GM23338 (cell line): ENCODE results near the gene NRCAM. TPM values are rescaled to one million over a fixed set of nuclear protein-coding genes. Genes with fewer than 3 reads are reported as not detected.

Experiments used
- ATAC-seq: fragments of 200-7000 bp; cut with Tn5 transposase; 3 replicates; pipeline ENCODE4 v1.9.1; 2020
- DNase-seq: peaks from one replicate; pipeline ENCODE4 v3.0.0-alpha.2; 2015; ENCODE audit warnings: low spot score
- H2AFZ ChIP-seq: fragments of 200-600 bp; sonication (generic); 2 replicates; pipeline ENCODE4 v1.8.0; 2016; ENCODE audit warnings: antibody characterized with exemption, mild to moderate bottlenecking, moderate library complexity
- H3F3A ChIP-seq: fragments of 200-600 bp; sonication (generic); replicated peaks from 2 replicates; pipeline ENCODE4 v1.8.0; 2017; ENCODE audit warnings: antibody characterized with exemption, mixed run types, low read depth
- H3K27ac ChIP-seq: fragments of 200-600 bp; sonication (generic); 2 replicates; pipeline ENCODE4 v1.6.1; 2016; ENCODE audit warnings: low read depth
- H3K27me3 ChIP-seq: fragments of 200-600 bp; sonication (generic); 2 replicates; pipeline ENCODE4 v1.8.0; 2016; ENCODE audit warnings: mild to moderate bottlenecking, mixed run types, moderate library complexity; ENCODE audit not compliant: insufficient read depth
- H3K36me3 ChIP-seq: fragments of 200-600 bp; sonication (generic); 2 replicates; pipeline ENCODE4 v1.8.0; 2016; ENCODE audit warnings: mild to moderate bottlenecking; ENCODE audit not compliant: insufficient read depth
- H3K4me1 ChIP-seq: fragments of 200-600 bp; sonication (generic); 2 replicates; pipeline ENCODE4 v1.8.0; 2016; ENCODE audit warnings: mild to moderate bottlenecking, moderate library complexity; ENCODE audit not compliant: insufficient read depth
- H3K4me2 ChIP-seq: fragments of 200-600 bp; sonication (generic); 2 replicates; pipeline ENCODE4 v1.7.1; 2017; ENCODE audit warnings: mixed run types
- H3K4me3 ChIP-seq: fragments of 200-600 bp; sonication (generic); 2 replicates; pipeline ENCODE4 v1.6.1; 2016; ENCODE audit warnings: mixed run types
- H3K79me2 ChIP-seq: fragments of 200-600 bp; sonication (generic); replicated peaks from 2 replicates; pipeline ENCODE4 v1.8.0; 2017; ENCODE audit warnings: mild to moderate bottlenecking; ENCODE audit not compliant: insufficient read depth
- H3K9me2 ChIP-seq: fragments of 200-600 bp; sonication (generic); 2 replicates; pipeline ENCODE4 v1.8.0; 2017; ENCODE audit not compliant: insufficient read depth
- H4K20me1 ChIP-seq: fragments of 200-600 bp; sonication (generic); replicated peaks from 2 replicates; pipeline ENCODE4 v1.8.0; 2017; ENCODE audit warnings: mild to moderate bottlenecking; ENCODE audit not compliant: insufficient read depth
- H3K27ac Mint-ChIP-seq: 2 replicates; pipeline ENCODE4 v1.8.0; 2020; ENCODE audit warnings: inconsistent platforms, mild to moderate bottlenecking, moderate library complexity, mixed read lengths
- H3K27me3 Mint-ChIP-seq: 3 replicates; pipeline ENCODE4 v1.8.0; 2022; ENCODE audit warnings: low read depth, mild to moderate bottlenecking, moderate library complexity, mixed read lengths, inconsistent platforms; ENCODE audit not compliant: insufficient read depth, poor library complexity
- H3K36me3 Mint-ChIP-seq: 3 replicates; pipeline ENCODE4 v1.8.0; 2021; ENCODE audit warnings: low read depth, mild to moderate bottlenecking, inconsistent platforms, moderate library complexity, mixed read lengths
- H3K4me1 Mint-ChIP-seq: 3 replicates; pipeline ENCODE4 v1.8.0; 2020; ENCODE audit warnings: mild to moderate bottlenecking, inconsistent platforms, mixed read lengths
- H3K4me3 Mint-ChIP-seq: 3 replicates; pipeline ENCODE4 v1.8.0; 2021; ENCODE audit warnings: moderate library complexity, mild to moderate bottlenecking, inconsistent platforms, mixed read lengths
- H3K9me3 Mint-ChIP-seq: 3 replicates; pipeline ENCODE4 v1.8.0; 2020; ENCODE audit warnings: moderate library complexity, mild to moderate bottlenecking, inconsistent platforms, mixed read lengths
- CREB1 ChIP-seq: fragments of 250-450 bp; sonication (Bioruptor Pico); IDR thresholded peaks from 2 replicates; pipeline ENCODE4 v1.5.0; 2020; ENCODE audit warnings: low read depth, mild to moderate bottlenecking, moderate library complexity
- ETS1 ChIP-seq: IDR thresholded peaks from 2 replicates; pipeline ENCODE4 v1.6.1; 2016; ENCODE audit warnings: antibody characterized with exemption
- EZH2 ChIP-seq: fragments of 200-600 bp; sonication (generic); IDR thresholded peaks from one replicate; pipeline ENCODE4 v1.8.0; 2017; ENCODE audit warnings: antibody characterized with exemption, mild to moderate bottlenecking, low read depth; ENCODE audit not compliant: unreplicated experiment
- EZH2phosphoT487 ChIP-seq: fragments of 200-600 bp; sonication (generic); IDR thresholded peaks from one replicate; pipeline ENCODE4 v1.8.1; 2018; ENCODE audit warnings: antibody characterized with exemption; ENCODE audit not compliant: unreplicated experiment
- JUNB ChIP-seq: IDR thresholded peaks from one replicate; pipeline ENCODE4 v1.6.1; 2016; ENCODE audit warnings: antibody characterized with exemption; ENCODE audit not compliant: unreplicated experiment
- NANOG ChIP-seq: IDR thresholded peaks from 2 replicates; pipeline ENCODE4 v1.6.1; 2016; ENCODE audit warnings: antibody characterized with exemption, borderline replicate concordance
- POLR2AphosphoS5 ChIP-seq: IDR thresholded peaks from 2 replicates; pipeline ENCODE4 v1.6.1; 2016; ENCODE audit warnings: antibody characterized with exemption, low read depth
- STAT1 ChIP-seq: IDR thresholded peaks from one replicate; pipeline ENCODE4 v1.6.1; 2016; ENCODE audit warnings: antibody characterized with exemption; ENCODE audit not compliant: unreplicated experiment
- ZNF114 ChIP-seq: fragments of 250-450 bp; sonication (Bioruptor Pico); IDR thresholded peaks from 2 replicates; pipeline ENCODE4 v1.5.0; 2020; ENCODE audit warnings: mild to moderate bottlenecking, moderate library complexity
- polyA plus RNA-seq: library from polyadenylated mRNA; unstranded; fragments of >200 nt; fragmentation: Nextera tagmentation; extraction: Ambion mirVana; gene quantifications from 2 replicates; pipeline ENCODE4 v1.2.1, GENCODE V29; 2016
- total RNA-seq: library from RNA; depleted of rRNA; stranded (reverse); fragments of >200 nt; shearing (Covaris generic); gene quantifications from 2 replicates; pipeline ENCODE4 v1.2.3, GENCODE V29; 2014
- TF ChIP-seq, protein P1 (sequence below): IDR thresholded peaks from one replicate; pipeline ENCODE4 v1.6.1; 2018; ENCODE audit warnings: antibody characterized with exemption; ENCODE audit not compliant: unreplicated experiment
- TF ChIP-seq, protein P2 (sequence below), 2 experiments: fragments of 200-600 bp in 1 of 2; sonication (generic) in 1 of 2; conservative IDR thresholded peaks; 2 replicates each; pipeline versions ENCODE4 v1.5.1 to v1.6.1; 2016 to 2017; ENCODE audit warnings: antibody characterized with exemption in 2 of 2, low read depth in 2 of 2, mild to moderate bottlenecking in 2 of 2, moderate library complexity in 1 of 2

The NRCAM gene
- total and polyA plus RNA-seq, 2 experiments from 2014 or later, result 2.5 to 6.8 TPM

- Mint-ChIP-seq H3K36me3 (no peaks in the 10 kb centered on the region), H3K27me3 (no peaks in the 10 kb centered on the region), H3K27ac (no peak overlapping the region), H3K4me3 (no peak overlapping the region), H3K9me3 (no peaks in the 10 kb centered on the region), H3K4me1 (peaks cover 4% of the 10 kb centered on the region)
- Histone ChIP-seq H3K4me2 (no peak overlapping the region), H3K4me3 (no peak overlapping the region), H3K9me2 (peaks cover 6% of the 10 kb centered on the region; the same call in 1 of the 2 replicates), H3K36me3 (no peaks in the 10 kb centered on the region), H4K20me1 (no peaks in the 10 kb centered on the region), H3F3A (no peaks in the 10 kb centered on the region), H3K4me1 (peaks cover 6% of the 10 kb centered on the region), H3K79me2 (no peaks in the 10 kb centered on the region), H3K27ac (no peak overlapping the region), H2AFZ (no peak overlapping the region), H3K27me3 (no peaks in the 10 kb centered on the region)
- TF ChIP-seq, protein P1, sequence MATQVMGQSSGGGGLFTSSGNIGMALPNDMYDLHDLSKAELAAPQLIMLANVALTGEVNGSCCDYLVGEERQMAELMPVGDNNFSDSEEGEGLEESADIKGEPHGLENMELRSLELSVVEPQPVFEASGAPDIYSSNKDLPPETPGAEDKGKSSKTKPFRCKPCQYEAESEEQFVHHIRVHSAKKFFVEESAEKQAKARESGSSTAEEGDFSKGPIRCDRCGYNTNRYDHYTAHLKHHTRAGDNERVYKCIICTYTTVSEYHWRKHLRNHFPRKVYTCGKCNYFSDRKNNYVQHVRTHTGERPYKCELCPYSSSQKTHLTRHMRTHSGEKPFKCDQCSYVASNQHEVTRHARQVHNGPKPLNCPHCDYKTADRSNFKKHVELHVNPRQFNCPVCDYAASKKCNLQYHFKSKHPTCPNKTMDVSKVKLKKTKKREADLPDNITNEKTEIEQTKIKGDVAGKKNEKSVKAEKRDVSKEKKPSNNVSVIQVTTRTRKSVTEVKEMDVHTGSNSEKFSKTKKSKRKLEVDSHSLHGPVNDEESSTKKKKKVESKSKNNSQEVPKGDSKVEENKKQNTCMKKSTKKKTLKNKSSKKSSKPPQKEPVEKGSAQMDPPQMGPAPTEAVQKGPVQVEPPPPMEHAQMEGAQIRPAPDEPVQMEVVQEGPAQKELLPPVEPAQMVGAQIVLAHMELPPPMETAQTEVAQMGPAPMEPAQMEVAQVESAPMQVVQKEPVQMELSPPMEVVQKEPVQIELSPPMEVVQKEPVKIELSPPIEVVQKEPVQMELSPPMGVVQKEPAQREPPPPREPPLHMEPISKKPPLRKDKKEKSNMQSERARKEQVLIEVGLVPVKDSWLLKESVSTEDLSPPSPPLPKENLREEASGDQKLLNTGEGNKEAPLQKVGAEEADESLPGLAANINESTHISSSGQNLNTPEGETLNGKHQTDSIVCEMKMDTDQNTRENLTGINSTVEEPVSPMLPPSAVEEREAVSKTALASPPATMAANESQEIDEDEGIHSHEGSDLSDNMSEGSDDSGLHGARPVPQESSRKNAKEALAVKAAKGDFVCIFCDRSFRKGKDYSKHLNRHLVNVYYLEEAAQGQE, result no peak
- TF ChIP-seq EZH2 (no peak), EZH2phosphoT487 (no peak), NANOG (no peak), ZNF114 (CRISPR knock-in tag) (no peak), JUNB (no peak), POLR2AphosphoS5 (no peak), ETS1 (no peak), CREB1 (CRISPR knock-in tag) (no peak), STAT1 (no peak)
- no peak for ATAC-seq
- no peak for DNase-seq
Measured at GRCh38 chr7:108142675-108143259, 313.5 kb downstream of the NRCAM start.

DNA sequence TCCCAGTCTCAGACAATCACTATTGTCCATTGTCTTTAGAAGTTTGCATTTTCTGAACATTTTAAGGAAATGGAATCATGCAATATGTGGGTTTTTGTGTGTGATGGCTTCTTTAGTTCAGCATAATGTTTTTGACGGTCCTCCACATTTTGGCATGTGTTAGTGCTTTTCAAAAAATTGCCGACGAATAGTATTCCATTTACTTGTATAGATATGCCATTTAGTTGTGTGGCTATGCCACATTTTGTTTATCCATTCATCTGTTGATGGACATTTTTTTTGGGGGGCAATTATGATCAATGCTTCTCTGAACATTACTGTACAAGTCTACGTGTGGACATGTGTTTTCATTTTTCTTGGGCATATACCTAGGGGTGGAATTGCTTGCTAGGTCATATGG lies 314.1 kb downstream of the NRCAM start:
- H3K79me2 ChIP-seq, result no peaks in the 10 kb centered on the region
- H3K36me3 Mint-ChIP-seq, result no peaks in the 10 kb centered on the region
- no peak for TF ChIP-seq POLR2AphosphoS5
- TF ChIP-seq NANOG, result no peak
- no peak for TF ChIP-seq ZNF114 (CRISPR knock-in tag)
- TF ChIP-seq, protein P2, sequence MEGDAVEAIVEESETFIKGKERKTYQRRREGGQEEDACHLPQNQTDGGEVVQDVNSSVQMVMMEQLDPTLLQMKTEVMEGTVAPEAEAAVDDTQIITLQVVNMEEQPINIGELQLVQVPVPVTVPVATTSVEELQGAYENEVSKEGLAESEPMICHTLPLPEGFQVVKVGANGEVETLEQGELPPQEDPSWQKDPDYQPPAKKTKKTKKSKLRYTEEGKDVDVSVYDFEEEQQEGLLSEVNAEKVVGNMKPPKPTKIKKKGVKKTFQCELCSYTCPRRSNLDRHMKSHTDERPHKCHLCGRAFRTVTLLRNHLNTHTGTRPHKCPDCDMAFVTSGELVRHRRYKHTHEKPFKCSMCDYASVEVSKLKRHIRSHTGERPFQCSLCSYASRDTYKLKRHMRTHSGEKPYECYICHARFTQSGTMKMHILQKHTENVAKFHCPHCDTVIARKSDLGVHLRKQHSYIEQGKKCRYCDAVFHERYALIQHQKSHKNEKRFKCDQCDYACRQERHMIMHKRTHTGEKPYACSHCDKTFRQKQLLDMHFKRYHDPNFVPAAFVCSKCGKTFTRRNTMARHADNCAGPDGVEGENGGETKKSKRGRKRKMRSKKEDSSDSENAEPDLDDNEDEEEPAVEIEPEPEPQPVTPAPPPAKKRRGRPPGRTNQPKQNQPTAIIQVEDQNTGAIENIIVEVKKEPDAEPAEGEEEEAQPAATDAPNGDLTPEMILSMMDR (conservative IDR thresholded peaks at IDR 0.05; ENCODE audit: low read depth in 2 of 2), result no peak
- no peak for TF ChIP-seq EZH2
- TF ChIP-seq CREB1 (CRISPR knock-in tag), result no peak
- TF ChIP-seq, protein P1, result no peak

More for the DNA sequence above, 314.1 kb downstream of the NRCAM start:
- no peaks in the 10 kb centered on the region for H4K20me1 ChIP-seq
- Mint-ChIP-seq H3K9me3 (no peaks in the 10 kb centered on the region), H3K4me3 (no peak overlapping the region), H3K4me1 (peaks cover 4% of the 10 kb centered on the region), H3K27ac (no peak overlapping the region), H3K27me3 (no peaks in the 10 kb centered on the region)
- DNase-seq (no peak), ATAC-seq (no peak)
- no peaks in the 10 kb centered on the region for H3F3A ChIP-seq
- H3K9me2 ChIP-seq, result peaks cover 6% of the 10 kb centered on the region; the same call in 1 of the 2 replicates
- H3K4me1 ChIP-seq, result peaks cover 6% of the 10 kb centered on the region
- H3K4me3 ChIP-seq, result no peak overlapping the region
- no peak overlapping the region for H3K27ac ChIP-seq
- H3K4me2 ChIP-seq, result no peak overlapping the region
- H2AFZ ChIP-seq, result no peak overlapping the region
- no peaks in the 10 kb centered on the region for H3K36me3 ChIP-seq
- no peaks in the 10 kb centered on the region for H3K27me3 ChIP-seq
